HG03354 (cell line): Measurements from ENCODE around the gene GNRHR.

Source experiments
- ATAC-seq: cut with Tn5 transposase; IDR thresholded peaks from one replicate; pipeline ENCODE4 v1.9.1; 2021; ENCODE audit warnings: mild to moderate bottlenecking; ENCODE audit not compliant: unreplicated experiment, poor library complexity, severe bottlenecking

GNRHR gene

DNA sequence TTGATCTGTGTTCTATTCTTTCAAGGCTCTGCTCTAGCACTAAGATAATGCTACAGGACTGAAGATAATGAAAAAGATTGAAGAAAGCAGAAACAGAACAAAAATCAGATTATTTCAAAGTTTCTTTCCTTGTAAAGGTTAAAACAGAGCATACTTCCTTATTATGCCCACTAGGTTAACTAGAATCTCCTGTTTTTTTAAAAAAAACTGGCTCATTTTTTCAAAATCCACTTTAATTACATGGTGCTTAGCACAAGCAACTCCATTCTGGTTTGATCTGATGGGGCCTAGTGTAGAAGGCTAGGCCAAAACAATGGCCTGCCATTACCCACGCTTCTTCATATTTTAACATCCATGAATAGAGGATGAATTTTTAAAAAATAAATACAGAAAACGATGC lies 52.0 kb downstream of the GNRHR start:
- no peak for ATAC-seq

DNA sequence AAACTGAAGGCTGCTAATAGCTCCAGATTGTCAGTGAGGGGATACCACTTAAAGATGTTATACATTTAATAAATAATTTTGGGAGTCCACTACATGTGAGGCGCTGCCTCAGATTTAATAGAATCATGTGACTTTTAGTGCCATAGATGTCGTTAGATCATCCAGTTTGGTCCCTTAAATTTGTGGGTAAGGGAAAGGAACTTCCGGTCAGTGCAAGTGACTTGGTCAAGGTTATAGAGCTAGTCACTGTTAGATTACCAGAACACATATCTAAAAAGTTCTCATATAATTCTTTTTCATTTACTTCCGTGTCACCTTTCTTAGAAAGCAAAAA lies 52.7 kb downstream of the GNRHR start:
- no peak for ATAC-seq

DNA sequence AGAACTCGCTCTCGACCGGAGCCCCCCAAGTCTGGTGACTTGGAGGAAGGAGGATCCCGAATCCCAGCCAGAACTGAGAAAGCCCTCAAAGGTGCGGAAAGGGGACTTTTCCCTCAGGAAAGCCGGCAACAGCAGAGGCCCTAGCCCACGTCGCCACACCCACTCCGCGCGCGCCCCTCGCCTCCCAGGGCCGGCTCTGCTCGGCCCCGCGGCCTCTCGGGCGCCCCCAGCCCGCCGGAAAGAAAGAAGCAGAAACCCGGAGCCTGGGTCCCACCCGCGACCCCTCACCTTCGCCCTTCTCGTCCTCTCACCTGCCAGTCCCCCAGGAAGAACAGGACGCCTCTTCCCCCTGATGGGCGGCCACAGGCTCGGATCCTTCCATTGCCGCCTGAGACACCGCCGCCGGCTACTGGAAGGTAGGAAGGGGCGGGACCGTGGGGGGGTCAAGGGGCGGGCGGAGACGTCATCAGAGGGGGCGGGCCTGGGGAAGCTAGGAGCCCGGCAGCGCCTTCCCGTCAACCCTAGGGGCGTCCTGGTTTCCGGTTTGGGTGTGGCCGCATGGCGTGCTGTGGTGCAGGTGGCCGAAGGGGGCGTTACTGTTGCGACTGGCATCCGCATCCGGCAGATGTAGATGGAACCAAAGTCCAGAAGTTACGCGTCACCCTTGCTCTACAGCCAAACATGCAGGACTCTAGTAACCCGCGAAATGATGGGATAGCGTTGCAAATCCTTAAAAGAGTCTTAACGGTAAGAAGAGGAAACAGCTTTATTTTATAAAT lies 53.3 kb downstream of the GNRHR start, which contains the start of gene UBA6:
Gene UBA6 (minus strand): TSS at position 418 of the 779 bp plus-strand sequence. CDS start 36 bp downstream, at position 382.
- peak; percentile 98 for ATAC-seq

DNA sequence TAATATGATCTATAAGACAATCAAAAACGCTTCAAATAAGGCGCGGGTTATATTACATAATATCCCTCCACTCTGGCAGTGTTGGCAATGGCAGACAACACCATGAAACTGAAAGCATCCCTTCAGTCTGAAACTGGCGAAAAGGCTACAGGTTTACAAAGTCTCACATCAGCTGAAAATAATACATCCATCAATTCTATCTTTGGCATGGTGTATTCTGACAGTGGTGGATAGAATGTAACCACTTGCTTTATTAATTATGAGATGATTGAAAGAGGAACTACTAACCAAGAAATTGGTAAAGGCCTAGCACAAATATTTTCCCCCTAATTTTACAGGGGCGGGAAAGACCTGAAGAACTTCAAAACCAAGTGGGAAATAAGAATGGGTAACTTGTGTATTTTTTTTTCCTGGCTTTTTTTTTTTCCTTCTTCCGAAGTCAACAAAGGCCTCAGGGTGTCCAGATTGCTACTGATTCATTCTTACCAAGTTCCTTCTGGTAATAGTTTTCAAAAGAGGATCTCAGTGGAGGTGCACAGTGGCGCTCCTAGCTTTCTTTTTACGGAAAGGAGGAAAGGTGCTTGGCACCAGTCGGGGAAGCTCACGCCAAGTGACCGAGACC lies 54.0 kb downstream of the GNRHR start:
- ATAC-seq: peak; percentile 28

DNA sequence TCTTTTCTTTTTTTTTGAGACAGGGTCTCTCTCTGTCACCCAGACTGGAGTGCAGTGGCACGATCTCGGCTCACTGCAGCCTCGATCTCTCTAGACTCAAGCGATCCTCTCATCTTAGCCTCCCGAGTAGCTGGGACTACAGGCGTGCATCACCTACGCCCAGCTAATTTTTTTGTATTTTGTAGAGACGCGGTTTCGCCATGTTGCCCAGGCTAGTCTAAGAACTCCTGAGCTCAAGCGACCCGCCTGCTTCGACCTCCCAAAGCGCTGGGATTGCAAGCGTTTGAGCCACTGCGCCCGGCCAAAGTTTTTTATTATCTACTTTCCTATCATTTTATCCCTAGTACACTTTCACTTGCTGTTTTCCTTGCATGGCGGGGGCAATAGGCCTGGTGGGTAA lies 54.6 kb downstream of the GNRHR start:
- no peak for ATAC-seq

DNA sequence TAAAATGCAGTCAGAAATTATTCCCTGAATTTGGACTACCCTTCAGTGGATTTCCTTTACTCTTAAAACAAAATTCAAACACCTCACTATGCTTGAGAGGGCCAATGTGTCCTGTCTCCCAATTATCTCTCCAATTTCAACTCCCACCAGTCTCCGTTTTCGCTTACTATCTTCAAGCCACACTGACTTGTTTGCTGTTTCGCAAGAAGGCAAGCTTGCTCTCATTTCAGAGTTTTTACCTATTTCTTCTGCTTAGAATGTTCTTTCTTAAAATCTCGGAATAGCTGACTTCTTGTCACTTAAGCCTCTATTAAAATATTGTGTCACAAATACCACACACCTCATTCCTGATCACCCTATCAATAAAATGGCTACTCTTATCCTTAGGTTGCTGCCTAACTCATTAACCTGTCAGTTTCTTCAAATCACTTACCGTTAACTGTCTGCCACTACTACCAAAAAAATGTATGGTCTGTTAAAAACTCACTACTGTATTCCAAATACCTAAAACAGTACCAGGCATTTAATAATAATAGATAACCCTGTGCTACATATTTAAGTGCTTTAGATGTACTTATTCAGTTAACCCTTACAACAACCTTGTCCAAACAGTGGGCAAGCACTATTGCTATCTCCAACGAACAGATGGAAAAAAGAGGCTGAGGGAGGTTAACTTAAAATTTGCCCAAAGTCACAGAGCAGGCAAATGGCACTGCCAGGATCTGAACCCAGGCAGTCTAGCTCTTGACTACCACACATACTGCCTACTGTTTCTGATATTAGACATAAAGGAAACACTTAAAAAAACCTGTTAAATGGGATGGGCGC lies 56.1 kb downstream of the GNRHR start:
- ATAC-seq: no peak

DNA sequence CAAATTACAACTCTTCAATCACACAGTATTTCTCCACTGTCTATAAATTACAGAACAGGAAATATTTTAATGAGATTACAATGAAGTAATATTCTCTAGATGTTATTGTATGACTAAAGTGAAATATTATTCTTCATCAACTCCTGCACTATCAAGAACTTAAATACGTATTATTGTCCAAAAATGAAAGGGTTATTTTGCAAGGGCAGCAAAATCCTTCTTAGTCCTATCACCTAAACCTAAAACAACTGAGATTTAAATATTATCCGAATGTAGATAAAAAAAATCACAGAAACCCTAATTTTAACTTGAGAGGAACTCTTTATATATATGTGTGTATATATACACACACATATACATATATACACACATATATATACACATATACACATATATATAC lies 58.1 kb downstream of the GNRHR start:
- ATAC-seq: no peak

DNA sequence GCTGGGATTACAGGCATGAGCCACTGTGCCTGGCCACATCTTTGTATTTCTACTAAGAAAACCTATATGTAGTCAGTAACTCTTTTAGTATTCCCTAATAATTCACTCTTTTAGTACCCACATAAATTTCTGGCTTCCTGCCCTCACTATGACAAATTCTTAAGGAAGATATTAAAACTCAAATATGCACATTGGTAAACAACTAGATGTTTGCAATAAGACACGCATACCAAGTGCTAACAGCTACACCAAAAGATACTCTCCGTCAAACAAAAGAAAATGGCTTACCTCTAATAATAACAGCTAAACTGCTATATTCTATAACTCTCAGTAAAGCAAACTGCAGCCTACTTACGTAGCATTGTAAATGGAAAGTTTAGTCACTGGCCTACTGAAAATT lies 59.5 kb downstream of the GNRHR start:
- ATAC-seq: no peak

DNA sequence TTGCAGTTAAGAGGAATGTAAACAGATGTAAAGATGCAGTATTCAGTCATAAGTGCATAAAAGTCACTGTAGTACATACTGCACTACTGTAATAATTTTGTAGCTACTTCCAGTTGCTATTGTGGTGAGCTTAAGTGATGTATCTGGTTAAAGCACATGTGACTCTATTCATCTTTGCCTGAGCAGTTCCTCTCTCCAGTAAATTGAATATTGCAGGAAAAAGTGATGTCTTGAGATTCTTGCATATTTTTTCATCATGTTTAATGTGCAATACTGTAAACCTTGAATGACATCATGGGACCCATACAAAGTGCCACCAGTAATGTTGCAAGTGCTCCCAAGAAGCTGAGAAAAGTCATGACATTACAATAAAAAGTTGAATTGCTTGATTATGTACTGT lies 62.9 kb downstream of the GNRHR start:
- no peak for ATAC-seq
